Stimulated activated CD4-positive, alpha-beta T cell treated with anti-CD3 and anti-CD28 coated beads, TNF-alpha, amount 100 ng/mL, for 24 hours (primary cell): Measurements from ENCODE around the gene NFIA.
A peak's percentile ranks its signal among the peaks of the same experiment; 100 is the strongest.

Source experiments
- DNase-seq, 3 experiments: peaks; one replicate each; pipeline ENCODE4 v3.0.0-alpha.2; 2020; ENCODE audit warnings: low read depth in 3 of 3

NFIA gene

GRCh38 chr1:61082311-61083012 lies at the start of gene NFIA:
TSS of gene NFIA (plus strand) at chr1:61082561.
- peak in 1 of 3 experiments; percentile 21 for DNase-seq

GRCh38 chr1:61035880-61036279 lies 46.5 kb upstream of the NFIA start:
- no peak for DNase-seq

GRCh38 chr1:61042466-61043009 lies 39.8 kb upstream of the NFIA start:
- DNase-seq = no peak

GRCh38 chr1:61043010-61043820 lies 39.1 kb upstream of the NFIA start:
- peak; percentile 68 to 86 (median 69) for DNase-seq

- DNase-seq = no peak
These were observed 35.9 kb upstream of the NFIA start for GRCh38 chr1:61046434-61046833.

- DNase-seq = no peak
These were observed 35.3 kb upstream of the NFIA start for GRCh38 chr1:61047061-61047460.

- peak; percentile 80 to 86 (median 83) for DNase-seq
These were observed 32.4 kb upstream of the NFIA start for GRCh38 chr1:61049850-61050540.

GRCh38 chr1:61050541-61051442 lies 31.6 kb upstream of the NFIA start:
- no peak for DNase-seq

- no peak for DNase-seq
These were observed 31.0 kb upstream of the NFIA start for GRCh38 chr1:61051443-61051718.

GRCh38 chr1:61051719-61052394 lies 30.5 kb upstream of the NFIA start:
- DNase-seq = no peak

- DNase-seq = no peak
These were observed 29.8 kb upstream of the NFIA start for GRCh38 chr1:61052395-61053225.

- no peak for DNase-seq
These were observed 29.1 kb upstream of the NFIA start for GRCh38 chr1:61053226-61053711.

GRCh38 chr1:61053712-61054600 lies 28.4 kb upstream of the NFIA start:
- no peak for DNase-seq

GRCh38 chr1:61054601-61054993 lies 27.8 kb upstream of the NFIA start:
- DNase-seq = no peak

- no peak for DNase-seq
These were observed 27.2 kb upstream of the NFIA start for GRCh38 chr1:61055110-61055614.

GRCh38 chr1:61056196-61056572 lies 26.2 kb upstream of the NFIA start:
- DNase-seq = no peak

- no peak for DNase-seq
These were observed 25.6 kb upstream of the NFIA start for GRCh38 chr1:61056573-61057439.
